SU-DHL-6 (cell line): ENCODE measurements around the gene MARCHF10.

ENCODE experiments used
- H2AFZ ChIP-seq: fragments of 200-600 bp; sonication (generic); 2 replicates; pipeline ENCODE4 v1.6.1; 2014; ENCODE audit warnings: low read depth, mild to moderate bottlenecking, moderate library complexity, mixed read lengths, antibody characterized with exemption, low read length; ENCODE audit not compliant: severe bottlenecking
- H3F3A ChIP-seq: fragments of 200-600 bp; shearing (Covaris generic); 2 replicates; pipeline ENCODE4 v1.6.0; 2016; ENCODE audit warnings: antibody characterized with exemption, mild to moderate bottlenecking; ENCODE audit not compliant: insufficient read depth
- H3K27ac ChIP-seq: fragments of 200-600 bp; sonication (generic); 2 replicates; pipeline ENCODE4 v1.5.1; 2016; ENCODE audit warnings: low read depth, mild to moderate bottlenecking, low read length, moderate library complexity, mixed read lengths
- H3K27me3 ChIP-seq: fragments of 200-600 bp; sonication (generic), shearing (Covaris generic); 2 replicates; pipeline ENCODE4 v1.6.0; 2014; ENCODE audit warnings: mild to moderate bottlenecking, low read length
- H3K36me3 ChIP-seq: fragments of 200-600 bp; sonication (generic); 2 replicates; pipeline ENCODE4 v1.6.1; 2014; ENCODE audit warnings: mild to moderate bottlenecking, low read length, mixed read lengths
- H3K4me2 ChIP-seq: fragments of 300-600, 200-600 bp; shearing (Covaris generic), sonication (generic); 2 replicates; pipeline ENCODE4 v1.6.0; 2014; ENCODE audit warnings: low read length, low read depth, mild to moderate bottlenecking; ENCODE audit not compliant: poor library complexity, severe bottlenecking
- H3K4me3 ChIP-seq: fragments of 200-600 bp; sonication (generic); 2 replicates; pipeline ENCODE4 v1.5.1; 2014; ENCODE audit warnings: antibody characterized with exemption, low read length, mild to moderate bottlenecking, mixed read lengths; ENCODE audit not compliant: insufficient read depth, poor library complexity, severe bottlenecking
- H3K79me2 ChIP-seq: fragments of 200-600 bp; sonication (generic); 2 replicates; pipeline ENCODE4 v1.6.1; 2014; ENCODE audit warnings: mild to moderate bottlenecking, low read length, moderate library complexity; ENCODE audit not compliant: insufficient read depth
- H3K9ac ChIP-seq: fragments of 200-600 bp; sonication (generic); 2 replicates; pipeline ENCODE4 v1.7.0; 2014; ENCODE audit warnings: mild to moderate bottlenecking, low read length
- H3K9me2 ChIP-seq: fragments of 200-600 bp; sonication (generic); replicated peaks from 2 replicates; pipeline ENCODE4 v1.6.1; 2014; ENCODE audit warnings: low read length; ENCODE audit not compliant: insufficient read depth
- H3K9me3 ChIP-seq: fragments of 200-600 bp; sonication (generic); 2 replicates; pipeline ENCODE4 v1.6.1; 2014; ENCODE audit warnings: low read length, mixed read lengths; ENCODE audit not compliant: insufficient read depth
- H4K20me1 ChIP-seq: fragments of 200-600 bp; sonication (generic); 2 replicates; pipeline ENCODE4 v1.6.1; 2014; ENCODE audit warnings: low read depth, mild to moderate bottlenecking, antibody characterized with exemption, low read length, moderate library complexity, mixed read lengths
- EZH2phosphoT487 ChIP-seq: fragments of 200-600 bp; sonication (generic), shearing (Covaris generic); conservative IDR thresholded peaks from 2 replicates; pipeline ENCODE4 v1.6.1; 2018; ENCODE audit warnings: mild to moderate bottlenecking, antibody characterized with exemption, low read length, moderate library complexity, mixed read lengths
- TF ChIP-seq, protein P1 (sequence below): fragments of 200-600 bp; sonication (generic); IDR thresholded peaks from one replicate; pipeline ENCODE4 v1.5.1; 2017; ENCODE audit warnings: antibody characterized with exemption, mild to moderate bottlenecking, low read length, moderate library complexity; ENCODE audit not compliant: insufficient read depth, poor library complexity, severe bottlenecking

MARCHF10 gene

DNA sequence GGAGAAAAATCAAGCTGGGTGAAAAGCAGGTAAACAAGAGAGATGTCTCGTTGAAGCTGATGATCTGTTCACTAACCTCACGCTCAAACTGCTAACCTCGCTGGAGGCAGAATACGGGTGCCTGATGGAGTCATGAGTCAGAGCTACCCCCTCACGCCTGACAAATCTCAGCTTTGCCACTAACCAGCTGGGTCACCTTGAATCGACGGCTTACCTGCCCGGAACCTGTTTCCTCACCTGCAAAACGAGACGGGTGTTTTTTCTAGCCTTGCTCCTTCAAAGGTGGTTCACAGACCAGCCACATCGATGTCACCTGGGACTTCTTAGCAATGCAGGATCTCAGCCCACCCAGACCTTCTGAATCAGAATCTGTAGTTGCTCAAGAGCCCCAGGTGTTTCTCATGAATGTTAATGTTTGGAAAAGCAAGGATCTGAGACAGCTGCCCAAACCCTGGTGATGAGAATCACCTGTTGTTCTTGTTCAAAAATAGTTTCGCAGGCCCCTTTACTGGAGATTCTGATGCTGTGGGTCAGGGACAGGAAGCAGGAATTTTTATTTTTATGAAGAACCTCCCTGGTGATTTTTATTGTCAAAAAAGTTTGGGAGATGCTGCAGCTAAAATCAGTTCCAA is 56.9 kb downstream of the MARCHF10 start:
- Histone ChIP-seq H3K36me3 (no peaks in the 10 kb centered on the region), H3K9me3 (no peaks in the 10 kb centered on the region), H3K9me2 (no peaks in the 10 kb centered on the region), H3F3A (no peaks in the 10 kb centered on the region), H2AFZ (no peak overlapping the region), H3K4me2 (no peak overlapping the region), H3K4me3 (no peak overlapping the region), H3K27me3 (no peaks in the 10 kb centered on the region), H3K9ac (no peak overlapping the region), H3K27ac (no peak overlapping the region), H4K20me1 (no peaks in the 10 kb centered on the region), H3K79me2 (no peaks in the 10 kb centered on the region)
- no peak for TF ChIP-seq EZH2phosphoT487

DNA sequence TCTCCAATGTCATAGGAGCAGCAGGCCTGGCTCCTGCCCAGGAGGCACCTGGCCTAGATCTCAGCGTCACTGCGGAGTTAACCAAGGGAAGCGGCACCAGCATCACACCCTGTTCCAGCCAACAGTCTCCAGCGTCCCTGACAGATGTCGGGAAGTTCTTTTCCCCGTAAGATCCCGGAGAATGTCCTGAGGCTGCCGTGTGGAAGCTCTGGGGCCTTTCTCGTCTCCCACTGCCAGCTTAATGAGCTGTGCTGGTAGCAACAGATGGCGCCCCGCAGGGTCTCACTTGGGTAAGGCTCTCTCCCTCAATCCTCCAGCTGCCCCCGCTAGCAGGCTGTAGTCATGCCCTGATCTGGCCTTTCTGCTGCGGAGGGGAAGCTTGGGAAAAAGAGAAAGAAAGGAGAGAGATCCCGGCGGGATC is 57.5 kb downstream of the MARCHF10 start:
- no peaks in the 10 kb centered on the region for H3K27me3 ChIP-seq
- H3K36me3 ChIP-seq: no peaks in the 10 kb centered on the region
- TF ChIP-seq EZH2phosphoT487: no peak
- TF ChIP-seq, protein P1, sequence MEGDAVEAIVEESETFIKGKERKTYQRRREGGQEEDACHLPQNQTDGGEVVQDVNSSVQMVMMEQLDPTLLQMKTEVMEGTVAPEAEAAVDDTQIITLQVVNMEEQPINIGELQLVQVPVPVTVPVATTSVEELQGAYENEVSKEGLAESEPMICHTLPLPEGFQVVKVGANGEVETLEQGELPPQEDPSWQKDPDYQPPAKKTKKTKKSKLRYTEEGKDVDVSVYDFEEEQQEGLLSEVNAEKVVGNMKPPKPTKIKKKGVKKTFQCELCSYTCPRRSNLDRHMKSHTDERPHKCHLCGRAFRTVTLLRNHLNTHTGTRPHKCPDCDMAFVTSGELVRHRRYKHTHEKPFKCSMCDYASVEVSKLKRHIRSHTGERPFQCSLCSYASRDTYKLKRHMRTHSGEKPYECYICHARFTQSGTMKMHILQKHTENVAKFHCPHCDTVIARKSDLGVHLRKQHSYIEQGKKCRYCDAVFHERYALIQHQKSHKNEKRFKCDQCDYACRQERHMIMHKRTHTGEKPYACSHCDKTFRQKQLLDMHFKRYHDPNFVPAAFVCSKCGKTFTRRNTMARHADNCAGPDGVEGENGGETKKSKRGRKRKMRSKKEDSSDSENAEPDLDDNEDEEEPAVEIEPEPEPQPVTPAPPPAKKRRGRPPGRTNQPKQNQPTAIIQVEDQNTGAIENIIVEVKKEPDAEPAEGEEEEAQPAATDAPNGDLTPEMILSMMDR: no peak
- no peak overlapping the region for H3K4me2 ChIP-seq
- H3F3A ChIP-seq: no peaks in the 10 kb centered on the region
- no peak overlapping the region for H2AFZ ChIP-seq
- H3K27ac ChIP-seq: no peak overlapping the region
- no peaks in the 10 kb centered on the region for H3K9me2 ChIP-seq
- H3K79me2 ChIP-seq: no peaks in the 10 kb centered on the region
- H3K4me3 ChIP-seq: no peak overlapping the region
- no peaks in the 10 kb centered on the region for H4K20me1 ChIP-seq
- no peak overlapping the region for H3K9ac ChIP-seq
- H3K9me3 ChIP-seq: no peaks in the 10 kb centered on the region

GRCh38 chr17:62749926-62750325 is 58.2 kb downstream of the MARCHF10 start:
- no peaks in the 10 kb centered on the region for H4K20me1 ChIP-seq
- H3K9ac ChIP-seq: no peak overlapping the region
- H3K27ac ChIP-seq: no peak overlapping the region
- no peak overlapping the region for H2AFZ ChIP-seq
- H3K4me3 ChIP-seq: no peak overlapping the region
- no peaks in the 10 kb centered on the region for H3F3A ChIP-seq
- no peaks in the 10 kb centered on the region for H3K79me2 ChIP-seq
- no peaks in the 10 kb centered on the region for H3K9me3 ChIP-seq
- no peaks in the 10 kb centered on the region for H3K9me2 ChIP-seq
- H3K27me3 ChIP-seq: no peaks in the 10 kb centered on the region
- H3K36me3 ChIP-seq: no peaks in the 10 kb centered on the region
- no peak overlapping the region for H3K4me2 ChIP-seq
- TF ChIP-seq, protein P1: no peak
- TF ChIP-seq EZH2phosphoT487: no peak

- Histone ChIP-seq H3K4me2 (no peak overlapping the region), H3K36me3 (no peaks in the 10 kb centered on the region), H4K20me1 (no peaks in the 10 kb centered on the region), H3K27ac (no peak overlapping the region), H3K79me2 (no peaks in the 10 kb centered on the region), H3K27me3 (no peaks in the 10 kb centered on the region), H3K9me2 (no peaks in the 10 kb centered on the region), H3K9me3 (no peaks in the 10 kb centered on the region), H3F3A (no peaks in the 10 kb centered on the region), H3K4me3 (no peak overlapping the region), H2AFZ (no peak overlapping the region), H3K9ac (no peak overlapping the region)
- TF ChIP-seq, protein P1: no peak
- TF ChIP-seq EZH2phosphoT487: no peak
These were observed 61.2 kb downstream of the MARCHF10 start for GRCh38 chr17:62746941-62747340.
